PC-3 (cell line): Measurements from ENCODE around the gene GABRG3.

Experiments used
- CTCF ChIP-seq: fragments of 300-600 bp; sonication (generic); conservative IDR thresholded peaks from 2 replicates; pipeline ENCODE4 v1.5.1; 2017; ENCODE audit warnings: antibody characterized with exemption, low read depth, mild to moderate bottlenecking, low read length
- EZH2 ChIP-seq: fragments of 300-600 bp; sonication (generic); IDR thresholded peaks from one replicate; pipeline ENCODE4 v1.6.1; 2017; ENCODE audit warnings: antibody characterized with exemption, mild to moderate bottlenecking, low read length; ENCODE audit not compliant: unreplicated experiment
- EZH2phosphoT487 ChIP-seq: fragments of 300-600 bp; sonication (generic); IDR thresholded peaks from 2 replicates; pipeline ENCODE4 v1.6.1; 2018; ENCODE audit warnings: mild to moderate bottlenecking, antibody characterized with exemption, low read length, borderline replicate concordance

- TF ChIP-seq CTCF (no peak), EZH2 (no peak), EZH2phosphoT487 (no peak)
Measured at GRCh38 chr15:27365456-27365855, 394.5 kb downstream of the GABRG3 start.
